Tibial artery (tissue), 4 donors: ENCODE results near the gene FGF14.

ENCODE experiments used
- DNase-seq, 2 donors: peaks; one replicate each; pipeline ENCODE4 v3.0.0-alpha.2; 2019
- H3K27ac ChIP-seq, 2 donors: fragments of 200-600 bp; sonication (generic) in 1 of 2; 1 replicate in 1 of 2; 2 replicates in 1 of 2; pipeline ENCODE4 v1.5.1; 2018 to 2019; ENCODE audit warnings: mild to moderate bottlenecking in 1 of 2
- H3K27me3 ChIP-seq, 2 donors: fragments of 200-600 bp; sonication (generic) in 1 of 2; one replicate each; pipeline versions ENCODE4 v1.5.1 to v1.6.0; 2016 to 2019
- H3K36me3 ChIP-seq, 3 donors: fragments of 200-600 bp; sonication (generic) in 2 of 3; one replicate each; pipeline ENCODE4 v1.5.1; 2016 to 2019; ENCODE audit warnings: mild to moderate bottlenecking in 2 of 3
- H3K4me1 ChIP-seq, 4 donors: fragments of 200-600 bp; sonication (generic) in 2 of 4; 1 replicate in 3 of 4; 2 replicates in 1 of 4; pipeline ENCODE4 v1.5.1; 2016 to 2019
- H3K4me3 ChIP-seq, 2 donors: fragments of 200-600 bp; sonication (generic) in 1 of 2; 1 replicate in 1 of 2; 2 replicates in 1 of 2; pipeline ENCODE4 v1.5.1; 2018 to 2019; ENCODE audit warnings: mild to moderate bottlenecking in 2 of 2
- H3K9me3 ChIP-seq, 3 donors: fragments of 200-600 bp; sonication (generic) in 1 of 3; one replicate each; pipeline ENCODE4 v1.5.1; 2016 to 2019
- intact Hi-C: fragments of 100-400 bp; cut with DNase I; formaldehyde crosslinking; loops from one replicate; pipeline ENCODE4 v1.15.0; 2023; ENCODE audit warnings: low total_unique reads
- TF ChIP-seq, protein P1 (sequence below), 2 experiments: fragments of 200-600 bp in 1 of 2; fragments of 450-650 bp in 1 of 2; IDR thresholded peaks; one replicate each; pipeline ENCODE4 v1.5.1; 2017 to 2019; ENCODE audit warnings: antibody characterized with exemption in 2 of 2, mild to moderate bottlenecking in 1 of 2, moderate library complexity in 1 of 2

FGF14 gene

DNA sequence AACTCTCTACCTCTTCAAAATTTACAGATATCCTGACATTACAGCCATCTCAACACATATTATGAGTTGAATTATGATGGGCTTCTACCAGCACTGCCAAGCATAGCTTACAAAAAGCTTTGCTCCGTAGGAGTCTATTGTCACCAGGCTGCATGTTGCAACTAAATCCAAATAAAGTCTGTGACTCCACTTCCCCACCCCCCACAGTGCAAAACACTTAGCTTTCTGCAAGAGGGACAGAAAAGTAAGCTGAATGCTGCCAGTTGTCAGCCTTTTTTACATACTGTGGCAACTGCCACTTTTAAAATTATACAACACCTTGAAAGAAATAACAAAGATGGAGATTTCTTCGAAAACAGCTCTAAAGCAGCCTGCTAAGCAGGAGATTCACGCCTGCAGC is 189.1 kb downstream of the FGF14 start:
- H3K27ac ChIP-seq, result no peak overlapping the region
- no peaks in the 10 kb centered on the region for H3K9me3 ChIP-seq
- H3K4me1 ChIP-seq, result no peaks in the 10 kb centered on the region
- no peak for DNase-seq
- no peak overlapping the region for H3K4me3 ChIP-seq
- H3K27me3 ChIP-seq, result no peaks in the 10 kb centered on the region
- no peaks in the 10 kb centered on the region for H3K36me3 ChIP-seq
- TF ChIP-seq, protein P1, sequence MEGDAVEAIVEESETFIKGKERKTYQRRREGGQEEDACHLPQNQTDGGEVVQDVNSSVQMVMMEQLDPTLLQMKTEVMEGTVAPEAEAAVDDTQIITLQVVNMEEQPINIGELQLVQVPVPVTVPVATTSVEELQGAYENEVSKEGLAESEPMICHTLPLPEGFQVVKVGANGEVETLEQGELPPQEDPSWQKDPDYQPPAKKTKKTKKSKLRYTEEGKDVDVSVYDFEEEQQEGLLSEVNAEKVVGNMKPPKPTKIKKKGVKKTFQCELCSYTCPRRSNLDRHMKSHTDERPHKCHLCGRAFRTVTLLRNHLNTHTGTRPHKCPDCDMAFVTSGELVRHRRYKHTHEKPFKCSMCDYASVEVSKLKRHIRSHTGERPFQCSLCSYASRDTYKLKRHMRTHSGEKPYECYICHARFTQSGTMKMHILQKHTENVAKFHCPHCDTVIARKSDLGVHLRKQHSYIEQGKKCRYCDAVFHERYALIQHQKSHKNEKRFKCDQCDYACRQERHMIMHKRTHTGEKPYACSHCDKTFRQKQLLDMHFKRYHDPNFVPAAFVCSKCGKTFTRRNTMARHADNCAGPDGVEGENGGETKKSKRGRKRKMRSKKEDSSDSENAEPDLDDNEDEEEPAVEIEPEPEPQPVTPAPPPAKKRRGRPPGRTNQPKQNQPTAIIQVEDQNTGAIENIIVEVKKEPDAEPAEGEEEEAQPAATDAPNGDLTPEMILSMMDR (IDR thresholded peaks at IDR 0.05), result no peak
- intact Hi-C loops, result no loop called here

DNA sequence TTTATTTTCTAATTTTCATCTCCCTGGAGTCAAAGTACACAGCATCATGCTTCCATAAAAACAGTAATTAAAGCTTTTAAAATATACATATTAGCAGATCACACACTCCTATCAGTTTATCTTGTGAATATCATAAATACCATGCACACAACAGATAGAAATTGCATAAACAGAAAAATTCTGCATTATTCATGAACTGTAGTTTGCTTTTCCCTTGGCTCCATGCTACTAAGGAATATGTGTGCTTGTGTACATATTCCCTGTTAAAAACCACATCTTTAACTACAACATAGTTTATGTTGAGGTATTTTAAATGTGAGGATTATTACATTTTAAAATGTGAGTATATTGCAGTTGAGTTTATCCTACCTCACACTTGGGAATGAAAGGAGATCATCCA is 193.5 kb downstream of the FGF14 start:
- Histone ChIP-seq H3K4me1 (no peaks in the 10 kb centered on the region), H3K9me3 (no peaks in the 10 kb centered on the region), H3K36me3 (no peaks in the 10 kb centered on the region), H3K27ac (no peak overlapping the region), H3K27me3 (no peaks in the 10 kb centered on the region), H3K4me3 (no peak overlapping the region)
- no peak for DNase-seq
- TF ChIP-seq, protein P1 (IDR thresholded peaks at IDR 0.05), result no peak
- intact Hi-C loops, result no loop called here

DNA sequence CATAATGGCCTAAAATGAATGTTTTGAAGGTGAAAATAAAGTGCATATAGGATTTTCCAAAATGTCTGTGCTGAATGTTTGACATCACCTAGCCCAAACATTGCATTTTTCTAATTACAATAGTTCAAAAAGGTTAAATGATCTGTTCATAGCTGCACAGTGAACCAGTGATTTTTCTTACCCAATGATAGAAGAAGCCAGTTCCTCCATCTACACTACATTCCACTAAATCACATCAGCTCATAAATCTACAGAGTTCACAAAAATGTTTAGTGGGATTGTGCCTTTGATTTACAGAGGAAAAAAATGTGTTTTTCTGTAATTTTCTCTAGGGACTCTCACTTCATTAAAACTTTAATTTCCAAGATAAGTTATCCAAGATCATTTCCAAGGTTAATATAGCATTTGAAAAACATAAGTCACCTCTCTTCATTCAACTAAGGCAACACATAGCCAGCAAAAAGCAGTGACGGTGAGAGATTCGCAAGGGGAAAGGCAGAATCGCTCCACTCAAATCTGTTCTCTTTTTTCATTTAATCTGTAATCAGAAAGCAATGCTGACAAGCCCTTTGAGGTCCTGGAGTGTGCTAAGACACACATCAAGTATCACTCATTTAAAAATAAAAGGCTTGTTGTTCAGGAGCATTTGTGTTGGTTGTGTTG is 194.0 kb downstream of the FGF14 start:
- intact Hi-C loops, result no loop called here
- no peaks in the 10 kb centered on the region for H3K27me3 ChIP-seq

DNA sequence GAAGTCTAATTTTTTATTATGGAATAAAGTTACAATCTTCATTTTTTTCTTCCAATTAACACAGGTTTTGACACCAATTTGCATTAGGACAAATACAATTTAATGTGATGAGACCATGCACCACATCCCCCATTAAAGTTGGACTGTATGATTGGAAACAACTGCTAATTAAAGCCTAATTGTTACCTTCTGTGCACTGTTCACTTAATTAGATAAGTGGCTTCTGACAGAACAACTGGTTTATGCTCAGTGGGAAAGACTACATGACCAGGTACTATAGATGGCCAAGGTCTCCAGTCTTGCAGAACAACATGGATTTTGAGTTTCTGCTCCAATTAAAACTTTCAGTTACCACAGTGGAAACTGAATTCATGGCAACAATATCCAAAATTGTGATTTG is 198.1 kb downstream of the FGF14 start:
- Histone ChIP-seq H3K27me3 (no peaks in the 10 kb centered on the region), H3K4me3 (no peak overlapping the region), H3K9me3 (no peaks in the 10 kb centered on the region), H3K4me1 (no peaks in the 10 kb centered on the region), H3K36me3 (no peaks in the 10 kb centered on the region), H3K27ac (no peak overlapping the region)
- no peak for DNase-seq
- intact Hi-C loops, result no loop called here
- TF ChIP-seq, protein P1 (IDR thresholded peaks at IDR 0.05), result no peak

More for the DNA sequence above, 194.0 kb downstream of the FGF14 start:
- Histone ChIP-seq H3K4me1 (no peaks in the 10 kb centered on the region), H3K36me3 (no peaks in the 10 kb centered on the region), H3K9me3 (no peaks in the 10 kb centered on the region), H3K27ac (no peak overlapping the region), H3K4me3 (no peak overlapping the region)
- DNase-seq, result no peak
- TF ChIP-seq, protein P1 (IDR thresholded peaks at IDR 0.05), result no peak

DNA sequence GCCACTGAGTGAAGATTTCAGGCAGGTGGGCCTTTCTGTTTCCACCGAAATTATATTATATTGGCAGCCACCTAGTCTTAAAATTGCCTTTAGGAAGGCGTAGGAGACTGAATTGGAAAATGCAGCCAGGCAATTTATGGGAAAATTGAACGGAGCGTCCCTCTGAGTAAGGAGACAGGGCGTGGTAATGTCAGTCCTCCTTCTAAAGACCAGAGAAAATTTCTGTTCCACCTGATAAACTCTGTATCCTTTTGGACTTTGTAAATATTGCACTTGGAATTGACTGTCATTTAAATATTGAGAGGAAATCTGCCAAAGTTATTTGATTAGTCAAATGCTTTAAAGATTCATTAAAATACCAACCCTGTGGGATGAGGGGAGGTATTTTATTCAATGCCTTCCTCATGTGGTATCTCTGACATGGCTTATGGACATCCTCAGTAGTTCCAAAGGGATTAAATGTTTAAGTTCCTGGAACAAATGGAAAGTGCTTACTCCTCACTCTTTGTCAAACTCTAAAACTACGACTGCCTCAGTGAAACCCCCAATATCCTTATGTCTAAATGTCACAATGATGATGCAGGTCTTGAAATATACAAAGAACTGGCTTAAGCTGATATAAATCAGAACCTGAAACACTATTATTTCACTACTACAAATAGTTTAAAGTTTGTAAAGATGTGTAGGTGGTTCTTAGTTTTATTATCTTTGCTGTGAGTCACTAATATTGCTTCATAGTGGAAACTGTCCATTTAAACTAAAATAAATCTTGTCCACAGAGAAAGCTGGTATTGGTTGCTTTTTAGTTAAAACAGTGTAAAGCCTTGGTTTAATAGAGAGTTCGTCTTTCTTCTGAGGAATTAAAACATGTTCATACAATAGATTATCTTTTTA is 203.2 kb downstream of the FGF14 start:
- TF ChIP-seq, protein P1 (IDR thresholded peaks at IDR 0.05), result no peak
- intact Hi-C loops, result no loop called here
- Histone ChIP-seq H3K27me3 (no peaks in the 10 kb centered on the region), H3K4me1 (no peaks in the 10 kb centered on the region), H3K27ac (no peak overlapping the region), H3K9me3 (no peaks in the 10 kb centered on the region), H3K36me3 (no peaks in the 10 kb centered on the region), H3K4me3 (no peak overlapping the region)
- no peak for DNase-seq
